Measurements from ENCODE around the gene OR52I1. TPM values are rescaled to one million over a fixed set of nuclear protein-coding genes. Genes with fewer than 3 reads are reported as not detected.

The OR52I1 gene, protein sequence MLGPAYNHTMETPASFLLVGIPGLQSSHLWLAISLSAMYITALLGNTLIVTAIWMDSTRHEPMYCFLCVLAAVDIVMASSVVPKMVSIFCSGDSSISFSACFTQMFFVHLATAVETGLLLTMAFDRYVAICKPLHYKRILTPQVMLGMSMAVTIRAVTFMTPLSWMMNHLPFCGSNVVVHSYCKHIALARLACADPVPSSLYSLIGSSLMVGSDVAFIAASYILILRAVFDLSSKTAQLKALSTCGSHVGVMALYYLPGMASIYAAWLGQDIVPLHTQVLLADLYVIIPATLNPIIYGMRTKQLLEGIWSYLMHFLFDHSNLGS
- 5.5 TPM for total RNA-seq (ENCODE audit: insufficient read depth, low replicate concordance)

- DNase-seq (ENCODE audit: low spot score), result no peak
Measured at GRCh38 chr11:4593739-4594138, at the start of gene OR52I1. TSS of gene OR52I1 (plus strand) at chr11:4594039. CDS start at chr11:4594039, 0 bp downstream.

GRCh38 chr11:4544891-4545290, 48.9 kb upstream of the OR52I1 start, which contains the start of gene OR52M1:
TSS of gene OR52M1 (plus strand) at chr11:4545191. CDS start at chr11:4545191, 0 bp downstream.
- no peak for DNase-seq (ENCODE audit: low spot score)

- no peak for DNase-seq (ENCODE audit: low spot score)
Measured at GRCh38 chr11:4546878-4547277, 47.0 kb upstream of the OR52I1 start.

DNA sequence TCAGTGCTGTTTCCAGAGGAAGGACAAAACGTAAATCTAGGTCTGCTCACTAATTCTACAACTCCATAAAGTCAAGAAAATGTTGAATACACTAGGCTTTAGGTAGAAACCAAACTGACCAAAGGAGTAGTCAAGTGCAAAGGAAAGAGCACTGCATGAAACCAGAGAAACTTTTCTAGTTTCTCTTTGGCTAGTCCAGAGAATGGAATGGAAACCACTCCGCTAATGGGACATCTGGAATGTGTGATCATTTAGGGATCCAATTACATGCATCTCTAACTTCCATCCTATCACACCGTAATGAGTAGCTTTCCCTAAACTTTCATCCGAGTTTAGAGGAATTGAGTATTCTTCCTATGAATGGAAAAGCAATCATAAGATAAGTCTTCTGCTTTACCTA, 46.4 kb upstream of the OR52I1 start:
- no peak for DNase-seq (ENCODE audit: low spot score)

DNA sequence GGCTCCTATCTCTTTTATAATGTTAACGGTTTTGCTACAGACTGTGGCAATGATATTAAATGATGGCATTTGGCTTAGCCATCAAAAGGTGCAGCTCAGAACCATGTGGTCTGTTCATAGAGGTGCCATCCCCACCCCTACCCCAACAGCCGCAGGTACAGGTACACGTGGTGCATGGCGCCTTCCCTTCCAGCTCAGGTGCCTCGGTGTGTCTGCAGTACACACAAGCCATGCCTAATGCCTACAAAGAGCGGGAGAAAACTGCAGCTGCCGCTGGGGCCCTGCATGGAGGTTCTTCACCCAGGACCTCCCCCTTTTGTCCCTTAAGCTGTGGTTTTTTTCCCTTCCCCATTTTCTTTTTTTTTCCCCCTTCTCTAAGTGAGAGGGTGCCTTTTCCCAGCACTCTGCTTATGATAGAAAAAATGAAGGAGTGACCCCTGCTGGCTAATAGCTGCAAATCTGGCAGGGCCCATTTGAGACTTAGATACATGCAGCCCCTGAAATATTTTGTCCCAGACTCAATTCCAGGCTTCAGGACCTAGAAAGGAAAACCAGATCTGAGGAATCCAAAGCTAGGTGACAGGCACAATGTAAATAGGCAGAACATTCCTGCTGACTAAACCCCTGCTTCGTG, 42.4 kb upstream of the OR52I1 start:
- no peak for DNase-seq (ENCODE audit: low spot score)

- no peak for DNase-seq (ENCODE audit: low spot score)
Measured at GRCh38 chr11:4559527-4560440, 34.1 kb upstream of the OR52I1 start.

GRCh38 chr11:4560467-4560866, 33.4 kb upstream of the OR52I1 start:
- peak; percentile 41 for DNase-seq (ENCODE audit: low spot score)

DNA sequence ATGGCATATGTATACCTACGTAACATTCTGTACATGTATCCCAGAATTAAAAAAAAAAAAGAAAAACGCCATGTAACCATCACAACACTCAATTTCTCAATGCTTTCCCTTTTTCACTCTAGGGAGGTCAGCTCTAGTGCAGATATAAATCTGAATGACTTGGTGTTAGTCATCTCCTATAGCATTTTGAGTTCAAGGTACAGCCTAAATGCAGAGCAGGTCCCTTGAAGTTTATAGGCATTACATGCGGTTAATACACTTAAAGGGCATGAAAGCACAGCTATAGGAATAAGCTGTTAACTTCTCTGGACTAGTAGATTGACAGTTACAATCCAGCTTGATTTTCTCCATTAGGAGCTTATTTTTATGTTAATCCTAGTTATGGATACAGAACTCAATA, 28.5 kb upstream of the OR52I1 start:
- no peak for DNase-seq (ENCODE audit: low spot score)

DNA sequence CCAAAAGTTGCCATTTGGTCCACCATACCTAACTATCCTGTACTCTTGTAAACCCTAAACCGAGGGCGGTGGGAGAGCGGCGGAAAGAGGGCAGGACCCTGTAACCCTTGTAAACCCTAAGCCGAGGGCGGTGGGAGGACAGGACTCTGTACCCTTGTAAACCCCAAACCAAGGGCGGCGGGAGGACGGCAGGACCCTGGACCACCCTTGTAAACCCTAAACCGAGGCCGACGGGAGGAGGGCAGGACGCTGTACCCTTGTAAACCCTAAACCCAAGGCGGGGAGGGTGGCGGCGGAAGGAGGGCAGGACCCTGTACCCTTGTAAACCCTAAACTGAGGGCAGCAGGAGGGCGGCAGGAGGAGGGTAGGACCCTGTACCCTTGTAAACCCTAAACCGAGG, 24.8 kb upstream of the OR52I1 start:
- DNase-seq (ENCODE audit: low spot score), result no peak

DNA sequence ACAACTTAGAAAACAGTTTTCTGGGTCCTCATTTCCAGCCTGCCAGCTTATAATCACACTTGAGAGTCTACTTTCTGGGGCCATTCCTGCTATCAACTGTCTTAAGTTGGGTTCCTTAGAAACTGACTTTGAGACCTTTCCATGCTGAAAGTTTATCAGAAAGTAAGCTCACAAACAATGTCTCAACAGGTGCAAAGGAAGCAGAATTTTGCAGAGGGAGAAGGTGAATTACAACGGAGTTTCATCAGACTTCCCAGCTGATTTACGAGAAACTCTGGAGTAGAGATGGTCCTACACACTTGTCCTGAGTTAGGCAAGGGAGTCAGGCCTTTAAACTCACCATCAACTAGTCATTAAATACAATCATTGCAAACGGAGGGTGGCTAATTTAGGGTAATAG, 17.0 kb upstream of the OR52I1 start:
- DNase-seq (ENCODE audit: low spot score), result no peak

DNA sequence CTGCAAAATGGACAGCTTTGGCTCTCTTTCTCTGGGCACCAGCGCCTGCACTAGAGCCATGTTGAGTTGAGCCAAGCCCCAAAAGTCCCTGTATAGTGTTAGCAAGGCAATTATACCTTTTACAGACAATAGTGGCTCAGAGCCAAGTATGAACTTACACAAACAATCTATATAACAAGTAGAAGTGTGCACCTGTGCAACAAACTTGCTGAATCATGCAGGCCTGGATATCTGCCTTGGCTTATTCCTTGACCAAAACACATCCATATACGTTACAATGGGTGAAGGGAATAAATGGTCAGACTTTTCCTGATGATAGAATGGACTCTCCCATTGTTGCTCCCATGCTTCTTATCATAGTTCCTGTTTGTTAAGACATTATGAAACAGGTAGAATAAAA, 16.1 kb upstream of the OR52I1 start:
- no peak for DNase-seq (ENCODE audit: low spot score)

DNA sequence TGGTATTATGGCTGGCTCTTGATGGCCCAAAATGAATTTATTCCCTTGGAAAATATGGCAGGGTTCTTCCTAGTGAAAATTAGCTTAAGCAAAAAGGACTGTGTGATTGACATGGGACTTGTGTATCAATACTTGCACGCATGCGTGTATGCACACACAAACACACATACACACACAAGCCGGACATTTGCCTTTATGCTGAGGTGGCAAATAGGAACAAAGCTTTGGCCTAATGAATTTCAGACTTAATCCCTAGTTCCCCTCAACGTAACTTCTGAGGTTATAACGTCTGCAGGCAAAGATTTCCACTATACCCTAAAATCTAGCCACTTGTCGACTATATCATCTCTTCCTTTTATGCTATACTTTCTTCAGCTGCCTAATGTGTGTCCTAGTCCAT, 15.2 kb upstream of the OR52I1 start:
- no peak for DNase-seq (ENCODE audit: low spot score)

GRCh38 chr11:4580124-4580523, 13.7 kb upstream of the OR52I1 start:
- DNase-seq (ENCODE audit: low spot score), result no peak

- no peak for DNase-seq (ENCODE audit: low spot score)
Measured at GRCh38 chr11:4581443-4581842, 12.4 kb upstream of the OR52I1 start, which contains the start of gene OR52I2. TSS of gene OR52I2 (plus strand) at chr11:4581743.

DNA sequence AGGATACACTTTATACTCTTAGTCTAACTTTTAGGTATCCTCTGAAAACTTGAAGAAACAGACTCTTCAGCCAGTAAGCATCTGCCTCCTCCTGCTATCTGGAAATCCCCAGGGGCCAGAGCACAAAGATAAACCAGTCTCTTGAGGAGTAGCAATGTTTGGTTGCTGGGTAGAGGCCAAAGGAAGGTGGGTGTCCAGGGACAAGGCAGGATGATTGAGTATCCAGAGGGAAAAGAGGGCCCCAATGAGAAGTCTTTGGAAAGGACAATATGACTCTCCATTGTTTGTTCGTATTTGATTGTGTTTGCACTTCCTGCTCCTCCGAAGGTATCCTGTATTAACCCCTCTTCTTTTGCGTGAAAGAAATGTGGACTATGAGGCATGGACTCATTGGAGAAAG, 4.8 kb upstream of the OR52I1 start:
- no peak for DNase-seq (ENCODE audit: low spot score)

DNA sequence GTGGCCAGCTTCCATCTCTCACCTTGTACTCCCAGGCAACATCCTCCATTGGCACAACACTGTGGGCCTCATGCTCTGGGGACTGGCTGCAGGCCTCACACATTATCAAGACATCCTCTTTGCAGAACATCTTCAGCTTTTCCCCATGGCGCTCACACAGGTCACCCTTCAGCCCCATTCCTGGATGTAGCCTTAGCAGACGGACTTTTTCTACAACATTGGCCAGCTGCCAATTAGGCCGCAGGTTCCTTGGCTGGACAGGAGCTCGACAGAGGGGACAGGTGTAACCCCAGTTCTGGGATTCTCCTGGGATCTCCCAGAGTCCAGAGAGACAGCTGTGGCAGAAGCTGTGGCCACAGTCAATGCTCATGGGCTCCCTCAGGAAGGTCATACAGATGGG, 11.2 kb downstream of the OR52I1 start:
- no peak for DNase-seq (ENCODE audit: low spot score)

GRCh38 chr11:4606231-4607015, 12.6 kb downstream of the OR52I1 start:
- peak; percentile 21 for DNase-seq (ENCODE audit: low spot score)

DNA sequence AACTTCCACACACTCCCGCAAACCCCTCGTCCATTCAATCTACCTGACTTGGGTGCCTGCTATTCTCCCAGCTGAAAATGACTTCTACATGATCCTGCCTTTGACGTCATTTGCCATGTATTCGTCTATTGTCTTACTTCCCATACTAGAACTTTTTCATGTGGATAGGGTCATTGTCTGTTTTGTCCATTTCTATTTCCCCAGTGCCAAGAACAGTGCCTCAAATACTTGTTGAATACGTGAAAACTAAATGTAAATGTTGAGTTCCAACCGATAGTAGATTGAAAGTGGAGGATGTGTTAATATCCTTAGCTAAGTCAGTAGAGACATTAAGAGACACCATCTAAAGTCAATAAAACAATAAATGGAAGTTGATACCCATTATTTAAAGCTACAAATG, 13.3 kb downstream of the OR52I1 start:
- peak; percentile 7 for DNase-seq (ENCODE audit: low spot score)

- peak; percentile 98 for DNase-seq (ENCODE audit: low spot score)
Measured at GRCh38 chr11:4607781-4608666, 14.2 kb downstream of the OR52I1 start, which contains the start of gene TRIM68. TSS of gene TRIM68 (minus strand) at chr11:4608231. CDS start at chr11:4605504, 2,727 bp downstream.
